Measurements from ENCODE around the gene FURIN.
"Not testable (repeated sequence)": the region's sequence is repeated elsewhere in the genome, so short reads cannot be mapped to it uniquely, and the experiment has no call there.

FURIN gene

GRCh38 chr15:90918835-90919234, 50.4 kb downstream of the FURIN start:
- no peak for DNase-seq (ENCODE audit: low spot score)
- TF ChIP-seq CTCF (IDR thresholded peaks at IDR 0.05; ENCODE audit: borderline replicate concordance, control extremely low read depth, extremely low read depth, insufficient read depth, missing control alignments), result no peak
- in situ Hi-C loops (cut with MboI; ENCODE audit: low sequenced_read_pairs, unreplicated experiment), result no loop called here

- in situ Hi-C loops (cut with MboI; ENCODE audit: low sequenced_read_pairs, unreplicated experiment), result no loop called here
- no peak for DNase-seq (ENCODE audit: low spot score)
- TF ChIP-seq CTCF (IDR thresholded peaks at IDR 0.05; ENCODE audit: borderline replicate concordance, control extremely low read depth, extremely low read depth, insufficient read depth, missing control alignments), result no peak
Observed at GRCh38 chr15:90921887-90922286, 53.5 kb downstream of the FURIN start.

- in situ Hi-C loops (cut with MboI; ENCODE audit: low sequenced_read_pairs, unreplicated experiment), result not testable (repeated sequence)
- peak; percentile 72 for DNase-seq (ENCODE audit: low spot score)
Observed at GRCh38 chr15:90922712-90923322, 54.4 kb downstream of the FURIN start.

- DNase-seq (ENCODE audit: low spot score), result peak; percentile 82
- in situ Hi-C loops (cut with MboI; ENCODE audit: low sequenced_read_pairs, unreplicated experiment), result no loop called here
- no peak for TF ChIP-seq CTCF (IDR thresholded peaks at IDR 0.05; ENCODE audit: borderline replicate concordance, control extremely low read depth, extremely low read depth, insufficient read depth, missing control alignments)
Observed at GRCh38 chr15:90924375-90924774, 56.0 kb downstream of the FURIN start.

GRCh38 chr15:90926766-90927165, 58.4 kb downstream of the FURIN start:
- in situ Hi-C loops (cut with MboI; ENCODE audit: low sequenced_read_pairs, unreplicated experiment); DNase-seq (ENCODE audit: low spot score): not testable (repeated sequence)

GRCh38 chr15:90928106-90928505, 59.7 kb downstream of the FURIN start:
- DNase-seq (ENCODE audit: low spot score); in situ Hi-C loops (cut with MboI; ENCODE audit: low sequenced_read_pairs, unreplicated experiment): not testable (repeated sequence)

GRCh38 chr15:90929246-90930019, 61.0 kb downstream of the FURIN start:
- in situ Hi-C loops (cut with MboI; ENCODE audit: low sequenced_read_pairs, unreplicated experiment), result no loop called here

More at GRCh38 chr15:90929246-90930019, 61.0 kb downstream of the FURIN start:
- no peak for TF ChIP-seq CTCF (IDR thresholded peaks at IDR 0.05; ENCODE audit: borderline replicate concordance, control extremely low read depth, extremely low read depth, insufficient read depth, missing control alignments)
- DNase-seq (ENCODE audit: low spot score), result no peak

Data from GM13976 (cell line).